ENCODE data around the gene ARHGAP26. TPM values are rescaled to one million over a fixed set of nuclear protein-coding genes. Genes with fewer than 3 reads are reported as not detected.

The ARHGAP26 gene
- total and polyA plus RNA-seq, 2 of the 4 experiments (the other 2 are of a cell fraction): 0.54 to 0.56 TPM

DNA sequence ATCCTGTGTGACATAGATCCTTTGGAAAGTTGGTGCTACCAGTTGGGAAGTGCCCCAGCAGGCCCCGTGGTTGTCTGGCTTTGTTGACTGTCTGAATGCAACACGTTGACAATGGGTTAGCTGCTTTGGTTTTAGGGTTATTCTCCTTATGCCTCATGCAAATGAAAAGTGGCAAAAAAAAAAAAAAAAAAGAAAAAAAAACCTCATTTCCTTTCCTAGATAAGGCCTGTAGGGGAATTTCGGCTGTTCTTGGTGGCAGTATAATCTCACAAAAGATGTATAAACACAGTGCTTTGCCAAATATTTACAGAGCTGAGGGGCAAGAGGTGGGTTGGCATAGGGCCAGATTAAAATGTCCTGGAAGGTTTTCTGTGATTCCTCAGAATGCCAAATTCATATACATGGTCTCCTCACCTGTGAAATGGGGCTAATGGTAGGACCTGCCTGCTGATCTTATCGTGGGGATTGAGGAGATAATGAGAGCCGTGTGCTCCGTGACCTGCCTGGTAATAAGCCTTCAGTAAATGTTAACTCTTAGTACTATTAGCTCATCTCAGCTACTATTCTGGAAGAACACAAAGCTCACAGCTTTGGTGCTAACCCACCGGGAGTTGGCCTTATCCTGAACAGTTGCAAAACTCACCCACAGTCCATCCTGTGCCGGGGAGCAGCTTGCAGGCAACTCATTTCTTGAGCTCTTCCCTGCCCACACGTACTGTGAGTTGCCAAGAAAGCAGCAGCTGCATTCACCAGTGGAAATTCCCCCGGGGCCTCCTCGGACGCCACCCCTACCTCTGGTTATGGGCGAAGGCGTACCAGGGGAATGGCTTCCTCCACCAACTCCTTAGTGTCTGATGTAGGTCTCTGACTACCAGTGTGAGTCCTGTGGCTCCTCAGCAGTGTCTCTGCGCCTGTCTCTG is 413.0 kb downstream of the ARHGAP26 start:
- peak; percentile 48 for DNase-seq
- Histone ChIP-seq H2AK5ac (ENCODE audit: low read depth, low read length) (no peak overlapping the region), H4K5ac (ENCODE audit: low read depth, low read length) (no peak overlapping the region), H4K20me1 (ENCODE audit: insufficient read depth, low read length) (no peaks in the 10 kb centered on the region), H3K9me1 (ENCODE audit: insufficient read depth, low read length) (no peaks in the 10 kb centered on the region), H4K91ac (ENCODE audit: insufficient read depth, low read depth, low read length) (no peak overlapping the region), H2BK20ac (ENCODE audit: low read depth, low read length) (no peak overlapping the region), H3K56ac (ENCODE audit: extremely low read depth, insufficient read depth, low read length) (no peak overlapping the region), H3K4ac (ENCODE audit: low read depth, low read length) (no peak overlapping the region), H3K18ac (ENCODE audit: low read depth, low read length) (no peak overlapping the region), H3K79me1 (ENCODE audit: low read depth in 1 of 2, low read length in 2 of 2) (no peaks in the 10 kb centered on the region), H2AK9ac (replicated peaks; ENCODE audit: low read depth, low read length, poor library complexity) (no peak overlapping the region), H3K9me3 (ENCODE audit: control insufficient read depth, insufficient read depth, low read length) (no peaks in the 10 kb centered on the region), H3K4me2 (ENCODE audit: low read depth, low read length) (no peak overlapping the region), H3K4me1 (ENCODE audit: control insufficient read depth, insufficient read depth, low read length) (0 out of 2 replicates have a peak, but pooled peaks cover 2% of the 10 kb centered on the region), H3K14ac (replicated peaks; ENCODE audit: low read depth, low read length) (0 out of 2 replicates have a peak overlapping the region, but pooled peaks have one; percentile 8), H3K27me3 (ENCODE audit: control insufficient read depth, insufficient read depth, low read length) (no peaks in the 10 kb centered on the region), H2BK120ac (ENCODE audit: low read depth, low read length) (no peak overlapping the region), H3K9ac (ENCODE audit: low read depth, low read length) (no peak overlapping the region), H3K4me3 (ENCODE audit: insufficient read depth, low read depth, low read length) (no peak overlapping the region), H4K8ac (ENCODE audit: low read depth in 2 of 2, low read length in 2 of 2) (no peak overlapping the region), H2BK15ac (ENCODE audit: low read depth, low read length) (no peak overlapping the region), H2BK5ac (ENCODE audit: low read depth, low read length, poor library complexity, severe bottlenecking) (no peak overlapping the region), H2AFZ (replicated peaks; ENCODE audit: low read length, poor library complexity) (peak overlapping the region; percentile 15), H3K36me3 (ENCODE audit: control insufficient read depth, insufficient read depth, low read length) (no peaks in the 10 kb centered on the region), H3K27ac (ENCODE audit: insufficient read depth, low read length) (no peak overlapping the region), H3K23ac (ENCODE audit: low read depth, low read length) (0 out of 2 replicates have a peak overlapping the region, but pooled peaks have one; percentile 10)
- WGBS, 2 experiments (ENCODE audit: extremely low coverage in 2 of 2, insufficient read length in 1 of 2): 89% methylated on average over 5 of the region's 15 CpGs; no CpG with 5 or more reads in 1 of the 2 experiments
- 0 out of 2 replicates have a peak, but pooled peaks have one; percentile 21 for ATAC-seq (ENCODE audit: low read depth)
- TF ChIP-seq CTCF (conservative IDR thresholded peaks at IDR 0.05; ENCODE audit: low read depth, low read length) (no peak), RCOR1 (IDR thresholded peaks at IDR 0.05; ENCODE audit: insufficient replicate concordance, low read length) (no peak), FOS (IDR thresholded peaks at IDR 0.05; ENCODE audit: low read depth, low read length) (no peak), MAFK (IDR thresholded peaks at IDR 0.05; ENCODE audit: low read depth, low read length) (no peak), USF2 (IDR thresholded peaks at IDR 0.05; ENCODE audit: low read depth, low read length) (no peak), CEBPB (IDR thresholded peaks at IDR 0.05; ENCODE audit: low read depth, low read length) (no peak), RFX5 (IDR thresholded peaks at IDR 0.05; ENCODE audit: low read depth, low read length) (no peak)
- BruUV-seq (replicated peaks): no TSS peak
- POLR2A ChIA-PET (ENCODE audit: unreplicated experiment): no interaction called here
- intact Hi-C loops (cut with micrococcal nuclease): no loop called here
- dilution Hi-C loops (cut with HindIII; ENCODE audit: low sequenced_read_pairs, unreplicated experiment): no loop called here
- in situ Hi-C loops (cut with MboI; ENCODE audit: low sequenced_read_pairs): no loop called here
- CTCF ChIA-PET: interaction anchor here (0.9 kb wide), 1 partner anchor 15 kb away, joined by 3 read pairs; no protein-coding TSS in a partner anchor
